Measurements from ENCODE around the gene KCNK1.
"Not testable (repeated sequence)": the region's sequence is repeated elsewhere in the genome, so short reads cannot be mapped to it uniquely, and the experiment has no call there.

KCNK1 gene

DNA sequence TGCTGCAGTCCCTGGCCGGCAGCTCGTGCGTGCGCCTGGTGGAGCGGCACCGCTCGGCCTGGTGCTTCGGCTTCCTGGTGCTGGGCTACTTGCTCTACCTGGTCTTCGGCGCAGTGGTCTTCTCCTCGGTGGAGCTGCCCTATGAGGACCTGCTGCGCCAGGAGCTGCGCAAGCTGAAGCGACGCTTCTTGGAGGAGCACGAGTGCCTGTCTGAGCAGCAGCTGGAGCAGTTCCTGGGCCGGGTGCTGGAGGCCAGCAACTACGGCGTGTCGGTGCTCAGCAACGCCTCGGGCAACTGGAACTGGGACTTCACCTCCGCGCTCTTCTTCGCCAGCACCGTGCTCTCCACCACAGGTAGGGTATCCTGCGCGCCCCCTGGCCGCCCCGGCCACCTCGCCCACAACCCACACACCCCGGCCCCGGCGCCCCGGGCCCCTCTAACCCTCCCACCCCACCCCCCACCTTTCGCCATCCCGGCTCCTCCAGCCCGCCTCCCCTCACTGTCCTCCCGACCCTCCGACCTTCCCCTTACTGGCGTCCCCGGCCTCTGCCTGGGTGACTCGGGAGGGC, 352 bp downstream of the KCNK1 start:
- TF ChIP-seq, protein P1, sequence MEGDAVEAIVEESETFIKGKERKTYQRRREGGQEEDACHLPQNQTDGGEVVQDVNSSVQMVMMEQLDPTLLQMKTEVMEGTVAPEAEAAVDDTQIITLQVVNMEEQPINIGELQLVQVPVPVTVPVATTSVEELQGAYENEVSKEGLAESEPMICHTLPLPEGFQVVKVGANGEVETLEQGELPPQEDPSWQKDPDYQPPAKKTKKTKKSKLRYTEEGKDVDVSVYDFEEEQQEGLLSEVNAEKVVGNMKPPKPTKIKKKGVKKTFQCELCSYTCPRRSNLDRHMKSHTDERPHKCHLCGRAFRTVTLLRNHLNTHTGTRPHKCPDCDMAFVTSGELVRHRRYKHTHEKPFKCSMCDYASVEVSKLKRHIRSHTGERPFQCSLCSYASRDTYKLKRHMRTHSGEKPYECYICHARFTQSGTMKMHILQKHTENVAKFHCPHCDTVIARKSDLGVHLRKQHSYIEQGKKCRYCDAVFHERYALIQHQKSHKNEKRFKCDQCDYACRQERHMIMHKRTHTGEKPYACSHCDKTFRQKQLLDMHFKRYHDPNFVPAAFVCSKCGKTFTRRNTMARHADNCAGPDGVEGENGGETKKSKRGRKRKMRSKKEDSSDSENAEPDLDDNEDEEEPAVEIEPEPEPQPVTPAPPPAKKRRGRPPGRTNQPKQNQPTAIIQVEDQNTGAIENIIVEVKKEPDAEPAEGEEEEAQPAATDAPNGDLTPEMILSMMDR (IDR thresholded peaks at IDR 0.05; ENCODE audit: insufficient read depth, low read depth, low read length, missing control alignments), result no peak
- peak overlapping the region; percentile 80 for H3K4me3 ChIP-seq (ENCODE audit: low read depth, low read length)
- peak; percentile 78 for DNase-seq (ENCODE audit: low read depth)

GRCh38 chr1:233614743-233615521, 1.0 kb downstream of the KCNK1 start:
- TF ChIP-seq, protein P1 (IDR thresholded peaks at IDR 0.05; ENCODE audit: insufficient read depth, low read depth, low read length, missing control alignments), result no peak
- peak; percentile 83 for DNase-seq (ENCODE audit: low read depth)
- H3K4me3 ChIP-seq (ENCODE audit: low read depth, low read length), result peak overlapping the region; percentile 80

- peak overlapping the region; percentile 80 for H3K4me3 ChIP-seq (ENCODE audit: low read depth, low read length)
- TF ChIP-seq, protein P1 (IDR thresholded peaks at IDR 0.05; ENCODE audit: insufficient read depth, low read depth, low read length, missing control alignments), result no peak
- no peak for DNase-seq (ENCODE audit: low read depth)
Observed at GRCh38 chr1:233615571-233615970, 1.7 kb downstream of the KCNK1 start.

GRCh38 chr1:233617025-233617424, 3.1 kb downstream of the KCNK1 start:
- DNase-seq (ENCODE audit: low read depth), result peak; percentile 61
- TF ChIP-seq, protein P1 (IDR thresholded peaks at IDR 0.05; ENCODE audit: insufficient read depth, low read depth, low read length, missing control alignments), result no peak
- peak overlapping the region; percentile 80; the same call in 1 of the 2 replicates for H3K4me3 ChIP-seq (ENCODE audit: low read depth, low read length)

DNA sequence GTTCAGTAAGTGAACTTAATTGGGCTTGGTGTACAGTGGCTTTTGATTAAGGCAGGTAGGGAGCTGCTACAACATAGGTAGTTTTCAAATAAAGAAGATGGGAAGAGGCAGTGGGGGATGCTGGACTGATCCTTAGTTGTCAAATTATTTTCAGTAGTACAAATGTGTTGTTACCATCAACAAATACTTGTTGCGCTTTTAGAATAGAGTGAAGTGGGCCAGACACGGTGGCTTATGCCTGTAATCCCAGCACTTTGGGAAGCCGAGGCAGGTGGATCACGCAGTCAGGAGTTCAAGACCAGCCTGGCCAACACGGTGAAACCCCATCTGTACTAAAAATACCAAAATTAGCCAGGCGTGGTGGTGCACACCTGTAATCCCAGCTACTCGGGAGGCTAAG, 5.5 kb downstream of the KCNK1 start:
- not testable (repeated sequence) for H3K4me3 ChIP-seq (ENCODE audit: low read depth, low read length); DNase-seq (ENCODE audit: low read depth)

DNA sequence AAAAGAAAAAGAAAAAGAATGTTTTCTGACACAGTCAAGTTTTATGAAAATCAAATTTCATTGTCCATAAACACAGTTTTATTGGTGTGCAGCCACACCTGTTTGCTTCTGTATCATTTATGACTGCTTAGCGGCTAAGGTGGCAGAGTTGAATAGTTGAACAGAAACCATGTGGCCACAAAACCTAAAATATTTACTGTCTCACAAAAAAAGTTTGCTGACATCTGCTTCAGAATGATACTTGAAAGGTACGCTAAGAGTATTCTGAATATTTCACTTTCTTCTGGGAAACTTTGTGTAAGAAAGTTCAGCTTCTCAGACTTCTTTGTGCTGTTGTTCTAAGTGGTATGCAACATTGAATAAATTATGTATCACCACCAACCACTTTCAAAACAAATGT, 6.2 kb downstream of the KCNK1 start:
- no peak overlapping the region for H3K4me3 ChIP-seq (ENCODE audit: low read depth, low read length)
- TF ChIP-seq, protein P1 (IDR thresholded peaks at IDR 0.05; ENCODE audit: insufficient read depth, low read depth, low read length, missing control alignments), result no peak
- peak; percentile 87 for DNase-seq (ENCODE audit: low read depth)

GRCh38 chr1:233621923-233622322, 8.0 kb downstream of the KCNK1 start:
- H3K4me3 ChIP-seq (ENCODE audit: low read depth, low read length), result no peak overlapping the region
- no peak for DNase-seq (ENCODE audit: low read depth)
- TF ChIP-seq, protein P1 (IDR thresholded peaks at IDR 0.05; ENCODE audit: insufficient read depth, low read depth, low read length, missing control alignments), result no peak

Measured in GM12865 (cell line).